ENCODE results near the gene ARPC1A.
A peak's percentile ranks its signal among the peaks of the same experiment; 100 is the strongest.

ARPC1A gene

DNA sequence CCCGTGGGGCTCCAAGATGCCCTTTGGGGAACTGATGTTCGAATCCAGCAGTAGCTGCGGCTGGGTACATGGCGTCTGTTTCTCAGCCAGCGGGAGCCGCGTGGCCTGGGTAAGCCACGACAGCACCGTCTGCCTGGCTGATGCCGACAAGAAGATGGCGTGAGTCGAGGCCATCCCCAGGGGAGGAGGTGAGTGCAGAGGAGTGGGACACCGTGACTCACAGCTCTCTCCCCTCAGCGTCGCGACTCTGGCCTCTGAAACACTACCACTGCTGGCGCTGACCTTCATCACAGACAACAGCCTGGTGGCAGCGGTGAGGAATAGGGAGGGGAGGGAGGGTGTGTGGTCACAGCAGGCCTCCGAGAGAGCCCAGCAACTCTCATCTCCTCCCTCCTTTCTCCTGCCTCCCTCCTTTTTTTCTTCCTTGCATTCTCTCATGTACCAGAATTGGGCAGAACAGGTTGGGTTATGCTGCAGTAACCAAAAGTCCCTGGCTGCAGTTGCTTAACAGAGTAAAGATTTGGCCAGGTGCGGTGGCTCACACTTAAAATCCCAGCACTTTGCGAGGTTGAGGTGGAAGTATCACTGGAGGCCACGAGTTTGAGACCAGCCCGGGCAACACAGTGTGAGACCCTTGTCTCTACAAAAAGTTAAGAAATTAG lies 65.4 kb downstream of the ARPC1A start:
- DNase-seq (ENCODE audit: low read depth): no peak

DNA sequence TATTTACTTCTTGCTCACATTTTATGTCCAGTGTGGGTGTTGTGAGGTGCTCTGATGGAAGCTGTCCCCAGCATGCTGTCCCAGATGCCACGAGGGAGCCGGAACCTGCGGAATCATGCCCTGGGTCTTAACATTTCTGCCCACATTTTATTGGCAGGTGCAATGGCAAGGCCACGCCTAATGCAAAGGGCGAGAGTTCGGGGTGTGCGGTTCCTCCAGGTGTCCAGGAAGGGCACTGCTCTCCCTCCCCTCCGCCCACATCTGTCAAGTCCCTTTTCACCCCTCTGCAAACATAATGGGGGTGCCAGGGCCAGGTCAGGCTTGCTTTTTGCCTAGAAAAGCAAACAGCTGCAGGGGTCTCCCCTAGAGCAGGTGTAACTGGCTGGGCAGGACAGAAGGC lies 66.3 kb downstream of the ARPC1A start:
- no peak for DNase-seq (ENCODE audit: low read depth)

DNA sequence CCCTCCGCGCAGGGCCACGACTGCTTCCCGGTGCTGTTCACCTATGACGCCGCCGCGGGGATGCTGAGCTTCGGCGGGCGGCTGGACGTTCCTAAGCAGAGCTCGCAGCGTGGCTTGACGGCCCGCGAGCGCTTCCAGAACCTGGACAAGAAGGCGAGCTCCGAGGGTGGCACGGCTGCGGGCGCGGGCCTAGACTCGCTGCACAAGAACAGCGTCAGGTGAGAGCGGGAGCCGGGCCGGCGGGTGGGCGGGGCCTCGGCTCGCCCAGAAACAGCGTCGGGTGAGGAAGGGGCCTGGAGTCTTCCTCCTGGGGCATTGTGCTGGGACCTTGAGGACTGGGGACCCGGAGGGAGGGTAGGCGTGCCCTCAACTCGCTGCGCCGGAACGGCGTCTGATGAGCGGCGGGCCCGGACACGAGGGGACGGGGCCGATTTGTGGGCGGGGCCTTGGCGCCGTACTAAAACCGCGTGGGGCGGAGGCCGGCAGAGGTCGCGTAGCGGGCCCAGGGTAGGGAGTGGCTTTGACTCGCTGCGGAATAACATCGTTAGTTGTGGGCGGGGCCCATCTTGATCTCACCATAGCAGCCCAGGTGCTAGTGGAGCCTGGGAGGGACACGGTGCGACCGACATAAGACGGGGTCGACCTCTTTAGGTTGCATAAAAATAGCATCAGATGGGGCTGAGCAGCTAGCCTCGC lies 67.1 kb downstream of the ARPC1A start:
- DNase-seq (ENCODE audit: low read depth): peak; percentile 78

DNA sequence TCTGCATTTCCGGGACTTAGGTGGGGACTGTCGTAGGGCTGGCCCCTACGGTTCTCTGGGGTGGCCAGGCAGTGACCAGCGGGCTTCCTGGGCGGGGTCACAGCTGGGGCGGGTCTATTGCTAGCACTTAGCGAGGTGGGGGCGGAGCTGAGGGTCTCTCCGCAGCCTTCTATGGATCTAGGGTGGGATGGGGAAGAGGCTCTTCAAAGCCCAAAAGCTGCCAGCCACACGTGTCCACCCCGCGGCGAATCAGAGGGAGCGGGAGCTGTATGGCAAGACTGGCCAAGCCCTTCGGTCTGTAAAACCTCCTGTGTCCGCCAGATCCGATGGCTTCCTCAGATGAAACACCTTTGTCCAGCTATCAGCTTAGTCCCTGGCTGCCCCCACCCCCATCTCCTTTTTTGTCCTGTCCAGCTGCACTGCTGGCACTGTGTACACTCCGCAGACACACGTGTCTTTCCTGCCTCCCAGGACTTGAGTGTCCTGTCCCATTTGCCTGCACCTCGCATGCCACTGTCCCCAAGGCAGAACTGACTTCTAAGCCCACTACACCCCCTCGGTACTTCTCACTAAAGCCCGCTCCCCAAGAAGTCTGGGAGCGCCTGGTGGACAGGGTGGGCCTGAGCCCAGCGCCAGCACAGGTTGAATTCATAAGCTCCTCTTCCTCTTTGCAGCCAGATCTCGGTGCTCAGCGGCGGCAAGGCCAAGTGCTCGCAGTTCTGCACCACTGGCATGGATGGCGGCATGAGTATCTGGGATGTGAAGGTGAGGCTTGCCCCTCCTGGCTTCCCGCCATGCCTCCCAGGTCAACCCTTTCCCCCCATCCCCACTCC lies 67.9 kb downstream of the ARPC1A start:
- no peak for DNase-seq (ENCODE audit: low read depth)

DNA sequence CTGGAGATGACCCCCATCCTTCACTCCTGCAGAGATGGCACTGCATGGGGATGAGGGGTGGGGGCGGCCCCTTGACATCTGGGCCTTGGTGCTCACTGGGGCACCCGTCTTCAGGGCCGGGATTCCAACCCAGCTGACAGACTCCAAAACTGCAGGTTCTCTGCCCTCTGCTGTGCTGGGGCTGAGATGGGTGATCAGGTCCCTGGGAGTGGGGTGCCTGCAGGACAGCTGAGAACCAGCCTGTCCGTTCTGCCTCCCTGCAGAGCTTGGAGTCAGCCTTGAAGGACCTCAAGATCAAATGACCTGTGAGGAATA lies 68.4 kb downstream of the ARPC1A start:
- DNase-seq (ENCODE audit: low read depth): no peak

DNA sequence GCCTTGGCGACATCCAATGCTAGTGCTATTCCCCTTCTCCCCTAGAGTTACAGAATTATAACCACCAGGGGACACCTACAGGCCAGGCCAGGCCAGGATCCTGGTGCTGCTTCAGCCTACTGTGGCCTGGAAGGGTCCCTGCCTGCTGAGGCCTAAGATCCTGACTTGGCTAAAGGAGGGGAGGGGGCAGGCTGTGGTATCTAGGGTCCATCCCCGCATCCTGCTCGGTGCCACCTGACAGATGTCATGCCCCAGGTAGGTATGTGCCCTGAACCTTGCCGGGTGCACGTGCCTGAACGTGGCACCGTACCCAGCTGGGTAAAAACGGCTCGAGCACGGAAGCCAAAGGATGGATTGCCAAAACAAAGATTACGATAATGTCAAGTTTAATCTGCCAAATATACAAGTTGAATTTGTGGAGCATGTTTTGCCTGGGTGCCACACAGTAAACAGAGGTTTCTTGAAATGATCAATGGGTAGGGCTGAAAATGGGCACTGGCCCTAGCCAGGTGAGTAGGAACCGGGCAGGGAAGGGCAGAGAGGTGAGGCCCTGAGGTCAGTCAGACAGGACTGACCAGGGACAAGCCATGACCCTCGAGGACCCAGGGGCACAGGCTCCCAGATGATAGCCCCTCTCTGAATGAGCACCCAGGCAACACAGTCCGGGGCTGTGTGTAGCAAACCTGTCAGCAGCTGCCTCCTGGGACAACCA lies 70.1 kb downstream of the ARPC1A start:
- DNase-seq (ENCODE audit: low read depth): no peak

DNA sequence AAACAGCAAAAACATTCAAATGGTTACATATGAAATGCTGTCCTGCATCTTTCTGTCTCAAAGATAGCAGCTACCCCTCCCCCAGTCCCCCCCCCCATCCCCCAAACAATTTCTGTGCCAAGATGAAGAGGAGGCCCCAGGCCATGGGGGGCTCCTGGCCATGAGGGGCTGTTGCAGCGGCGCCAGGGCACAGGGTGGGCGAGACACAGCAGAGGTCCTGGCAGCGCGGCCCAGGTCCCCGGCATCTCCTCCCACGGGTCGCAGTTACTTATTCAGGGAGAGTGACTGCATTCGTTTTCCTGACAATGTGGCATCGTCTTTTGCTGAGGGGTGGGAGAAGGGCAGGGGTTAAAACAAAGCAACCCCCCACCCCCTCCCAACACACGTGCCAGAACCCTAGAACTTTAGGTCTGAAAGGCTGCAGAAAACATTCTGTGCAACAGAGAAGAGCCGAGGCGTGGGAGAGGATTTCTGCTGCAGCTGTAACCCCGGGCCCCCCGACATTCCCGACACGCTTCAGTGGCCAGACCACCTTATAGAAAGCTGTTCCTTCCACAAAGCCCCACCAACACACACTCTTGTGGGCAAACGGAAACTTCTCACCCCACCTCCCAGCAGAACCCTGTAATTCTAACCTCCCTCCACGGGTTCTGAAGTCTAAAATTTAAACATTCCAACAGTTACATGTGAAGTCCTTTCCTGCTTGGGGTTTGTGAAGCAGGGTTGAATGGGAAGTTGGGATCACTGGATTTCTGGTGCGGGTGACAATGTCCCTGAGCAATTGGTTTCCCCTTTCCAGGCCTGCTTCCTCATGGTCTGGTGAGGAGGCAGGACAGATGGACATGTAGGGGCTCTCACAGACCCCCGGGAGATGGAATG lies 71.0 kb downstream of the ARPC1A start:
- DNase-seq (ENCODE audit: low read depth): no peak

DNA sequence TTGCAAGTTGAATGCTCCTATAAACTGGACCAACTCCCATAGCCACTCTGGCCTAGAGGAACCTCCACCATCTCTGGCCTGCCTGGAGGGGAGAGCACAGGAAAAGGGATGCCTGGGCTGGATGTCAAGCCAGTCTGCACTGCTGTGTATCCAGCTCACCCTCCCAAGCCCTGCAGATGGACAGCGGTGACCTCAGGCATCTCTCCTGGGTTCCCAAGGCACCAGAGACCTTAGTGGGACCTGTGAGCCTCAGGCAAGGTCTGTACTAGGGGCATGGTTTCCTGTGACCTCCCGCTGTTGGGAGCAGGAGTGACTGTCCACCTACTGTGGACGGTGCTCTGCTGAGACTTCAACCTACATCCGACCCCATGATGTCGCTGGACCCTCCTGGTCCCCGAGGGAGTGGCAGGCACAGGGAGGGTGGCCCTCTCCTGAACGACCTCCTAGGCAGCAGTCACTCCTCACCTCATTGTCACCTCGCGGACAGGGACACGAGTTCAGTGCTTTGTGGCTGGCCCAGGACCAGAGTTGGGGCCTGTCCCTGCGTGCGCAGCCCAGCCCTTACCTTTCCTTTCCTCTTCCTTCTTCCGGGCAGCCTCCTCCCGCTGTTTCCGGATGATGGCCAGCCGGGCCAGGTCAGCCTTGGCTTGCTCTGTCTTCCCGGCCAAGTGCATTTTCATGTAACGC lies 71.7 kb downstream of the ARPC1A start:
- no peak for DNase-seq (ENCODE audit: low read depth)

DNA sequence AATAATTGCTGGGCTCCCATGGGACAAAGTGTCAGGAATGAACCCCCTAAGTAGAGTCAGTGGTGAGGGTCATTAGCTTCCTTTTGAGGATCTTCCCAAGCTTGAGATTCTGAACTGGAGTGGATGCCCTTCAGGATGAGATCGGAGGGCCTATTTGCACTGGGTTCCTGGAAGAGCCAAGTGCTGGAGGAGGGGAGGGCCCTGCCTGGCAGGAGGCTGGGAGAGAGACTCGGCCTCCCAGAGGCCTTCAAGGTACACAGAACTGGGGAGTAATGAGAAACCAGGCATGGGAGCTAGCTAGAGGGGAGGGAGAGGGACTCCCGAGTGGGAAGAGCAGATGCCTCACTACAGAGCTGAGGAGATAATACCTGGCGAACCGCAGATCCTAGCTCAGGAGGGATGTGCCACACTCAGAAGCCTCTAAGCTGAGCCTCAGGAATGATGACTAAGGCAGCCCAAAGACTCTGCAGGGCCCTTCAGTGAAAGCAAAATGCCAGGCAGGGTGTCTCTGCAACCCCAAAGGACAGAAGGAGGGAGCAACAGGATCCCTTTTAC lies 73.3 kb downstream of the ARPC1A start:
- DNase-seq (ENCODE audit: low read depth): no peak

DNA sequence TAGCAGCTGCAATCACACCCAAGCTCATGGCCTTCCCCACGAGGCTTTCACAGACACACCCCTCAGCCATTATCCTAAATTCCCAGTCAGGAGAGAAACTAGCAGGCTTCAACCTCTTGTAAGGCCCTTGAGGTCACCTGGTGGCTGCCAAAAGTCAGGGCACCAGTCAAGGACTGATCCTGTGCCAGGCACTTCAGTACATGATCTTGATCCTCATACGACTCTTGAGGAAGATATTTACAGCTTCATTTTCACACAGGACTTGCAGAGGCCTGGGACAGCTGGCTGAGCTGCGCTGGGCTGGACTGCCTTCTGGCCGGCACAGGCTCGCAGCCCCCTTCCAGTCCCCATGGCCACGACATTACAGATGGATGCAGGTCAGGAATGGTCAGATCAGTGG lies 73.9 kb downstream of the ARPC1A start:
- no peak for DNase-seq (ENCODE audit: low read depth)

DNA sequence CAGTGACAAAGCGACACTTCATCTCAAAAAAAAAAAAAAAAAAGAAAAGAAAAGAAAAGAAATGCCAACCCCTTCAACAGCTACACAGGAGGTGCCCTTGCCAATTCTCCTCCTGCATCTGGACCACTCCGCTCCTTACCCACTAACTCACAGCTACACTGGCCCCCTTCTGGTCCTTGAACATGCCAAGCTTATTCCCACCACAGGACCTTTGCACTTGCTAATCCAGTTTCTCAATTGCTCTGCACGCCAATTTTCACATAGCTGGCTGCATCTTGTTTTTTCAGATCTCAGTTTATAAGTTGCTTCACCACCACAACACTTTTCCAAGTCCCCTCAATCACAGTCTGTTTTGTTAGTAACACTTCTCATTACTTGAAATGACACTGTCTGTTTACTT lies 77.2 kb downstream of the ARPC1A start:
- no peak for DNase-seq (ENCODE audit: low read depth)

DNA sequence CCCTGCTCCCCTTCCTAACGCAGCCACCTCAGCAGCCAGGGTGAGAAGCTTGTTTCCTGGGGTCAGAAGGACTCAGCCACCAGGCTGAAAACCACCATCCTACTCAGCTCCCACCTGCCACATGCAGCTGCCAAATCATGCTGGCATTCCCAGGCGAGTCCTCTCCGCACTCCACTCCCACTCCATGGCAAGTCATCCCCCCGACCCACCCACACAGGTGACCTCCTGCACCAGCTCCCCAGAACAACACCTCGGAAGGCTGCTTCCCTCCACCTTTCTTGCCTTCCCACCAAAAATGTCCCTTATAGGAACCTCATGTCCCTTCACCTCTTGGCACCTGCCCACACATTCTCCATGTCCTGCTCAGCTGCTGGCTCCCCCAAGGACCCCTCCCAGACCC lies 78.1 kb downstream of the ARPC1A start:
- DNase-seq (ENCODE audit: low read depth): no peak

DNA sequence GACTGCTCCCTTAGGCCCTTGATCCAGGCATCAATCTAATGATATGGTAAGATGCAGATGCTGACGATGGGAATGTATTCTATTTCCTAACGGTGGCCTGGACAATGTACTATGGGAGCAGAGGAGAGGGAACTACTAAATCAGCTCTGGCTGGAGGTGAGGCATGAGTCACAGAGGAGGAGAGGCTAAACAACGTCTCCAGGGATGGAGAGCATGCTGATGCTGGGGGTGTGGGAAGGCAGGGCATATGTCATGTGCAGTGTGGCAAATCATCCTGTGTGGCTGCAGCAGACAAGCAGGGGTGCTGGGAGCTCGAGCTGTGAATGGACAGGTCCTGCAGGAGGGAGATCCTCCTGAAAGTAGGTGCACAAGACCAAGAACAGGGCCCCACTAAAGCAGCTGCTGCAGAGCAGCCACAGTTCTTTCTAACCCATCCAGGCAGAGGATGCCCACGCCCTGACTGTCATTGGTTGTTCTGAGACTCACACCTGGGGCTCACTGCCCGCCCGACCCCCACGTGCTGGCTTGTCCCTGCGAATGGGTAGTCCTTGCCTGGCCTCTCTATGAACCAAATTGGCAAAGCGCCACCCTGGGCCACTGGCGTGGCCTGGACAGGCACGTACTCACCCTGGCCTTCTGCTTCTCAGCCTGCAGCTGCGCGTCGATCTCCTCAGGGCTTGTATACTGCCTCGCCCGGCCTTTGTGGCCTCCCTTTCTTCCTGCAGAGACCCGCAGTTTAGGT lies 78.7 kb downstream of the ARPC1A start:
- no peak for DNase-seq (ENCODE audit: low read depth)

DNA sequence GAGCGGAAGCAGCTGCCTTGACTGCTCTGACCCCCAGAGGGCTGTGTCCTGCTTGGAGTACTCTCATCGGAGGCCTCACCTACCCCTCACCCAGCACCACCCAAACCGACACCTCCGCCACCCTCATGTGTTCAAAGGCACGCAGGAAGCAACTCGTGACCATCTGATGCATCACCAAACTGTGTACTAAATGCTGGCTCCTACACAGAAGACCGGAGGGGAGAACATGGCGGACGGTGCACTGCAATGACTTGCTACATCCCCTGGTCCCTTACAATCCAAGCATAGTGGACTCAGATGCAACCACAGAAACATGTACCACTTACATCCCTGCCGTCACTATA lies 79.3 kb downstream of the ARPC1A start:
- DNase-seq (ENCODE audit: low read depth): no peak

DNA sequence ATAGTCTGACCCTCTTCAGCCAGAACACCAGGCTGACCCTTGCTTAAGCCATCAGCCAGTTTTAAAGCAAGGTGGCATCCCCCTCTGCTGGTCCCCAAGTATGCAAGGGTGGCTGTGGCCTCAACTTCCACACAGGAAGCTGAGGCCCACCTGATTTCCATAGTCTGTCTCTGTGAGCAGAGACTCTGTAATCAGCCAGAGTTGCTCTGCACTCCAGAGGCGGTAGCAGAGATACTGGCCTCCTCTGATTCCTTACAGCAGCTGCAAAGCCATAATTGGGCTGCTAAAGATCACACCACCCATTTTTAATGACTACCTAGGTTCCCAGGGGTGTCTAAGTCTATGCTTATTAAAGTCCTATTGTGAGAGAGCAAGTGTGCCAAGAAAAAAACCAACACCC lies 80.9 kb downstream of the ARPC1A start:
- no peak for DNase-seq (ENCODE audit: low read depth)

DNA sequence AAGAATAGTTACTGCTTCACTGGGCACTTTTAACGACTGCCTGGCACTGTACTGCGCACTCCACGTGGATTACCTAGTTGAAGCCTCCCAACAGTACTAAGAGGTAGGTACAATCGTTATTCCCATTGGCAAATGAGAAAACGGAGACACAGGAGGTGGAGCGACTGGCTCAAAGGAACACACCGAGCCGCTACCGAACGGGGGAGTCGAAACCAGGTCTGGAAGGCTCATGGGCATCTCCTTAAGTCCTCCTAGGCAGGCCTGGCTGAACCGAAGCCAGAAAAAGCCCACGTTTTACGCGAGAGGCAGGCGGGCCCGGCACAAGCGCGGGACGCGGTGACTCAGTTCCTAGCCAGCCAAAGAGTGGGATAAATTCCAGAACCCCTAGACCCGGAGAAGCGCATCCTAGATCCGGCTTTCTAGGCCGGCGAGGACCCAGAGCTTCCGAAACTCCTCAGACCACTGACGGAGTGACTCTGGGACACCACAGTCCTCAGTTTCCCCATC lies 82.2 kb downstream of the ARPC1A start:
- DNase-seq (ENCODE audit: low read depth): peak; percentile 21

DNA sequence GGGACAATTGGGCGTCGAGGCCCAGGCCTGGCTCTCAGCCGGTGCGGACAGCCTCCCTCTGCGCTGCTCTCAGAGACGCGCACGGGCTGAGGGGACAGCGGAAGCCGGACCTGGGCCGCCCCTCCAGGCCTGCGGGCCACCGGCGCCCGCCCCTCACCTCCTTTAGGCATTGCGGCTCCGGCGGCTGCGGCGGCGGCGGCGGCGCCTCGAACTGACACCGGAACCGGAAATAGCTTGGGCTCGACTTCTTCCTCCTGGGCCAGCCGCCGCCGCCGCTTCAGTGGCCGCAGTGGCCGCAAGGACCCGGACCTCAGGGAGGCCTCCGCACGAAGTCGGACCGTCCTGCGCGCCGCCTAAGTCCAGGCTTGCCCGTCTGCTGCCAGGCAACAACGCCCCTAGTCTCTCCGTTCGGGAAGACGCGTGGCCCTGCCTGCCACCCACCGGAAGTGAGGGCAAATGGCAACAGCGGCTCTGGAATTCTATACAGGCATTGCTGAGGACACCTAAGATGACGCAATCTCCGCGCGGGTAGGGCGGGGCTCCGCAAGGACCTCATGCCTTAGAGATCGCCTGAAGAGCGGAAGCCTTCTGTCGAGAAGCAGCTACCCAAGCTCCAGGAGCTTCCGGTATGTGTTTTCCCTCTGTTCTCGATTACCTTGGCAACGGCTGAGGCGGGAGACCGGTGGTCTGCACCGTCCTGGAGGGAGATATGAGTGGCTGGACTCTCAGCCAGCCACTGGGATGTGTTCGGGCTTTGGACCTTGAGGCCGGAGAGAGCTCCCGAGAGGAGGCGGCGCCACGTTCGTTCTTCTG lies 82.9 kb downstream of the ARPC1A start, which contains the start of the genes BUD31 and PDAP1:
Gene BUD31, plus strand, starts transcription at position 591 of the 813 bp plus-strand sequence. CDS start 2,124 bp downstream, outside the sequence.
Gene PDAP1, minus strand, starts transcription at position 219 of the 813 bp plus-strand sequence. Its CDS starts 49 bp downstream, at position 170.
- peak; percentile 92 for DNase-seq (ENCODE audit: low read depth)

DNA sequence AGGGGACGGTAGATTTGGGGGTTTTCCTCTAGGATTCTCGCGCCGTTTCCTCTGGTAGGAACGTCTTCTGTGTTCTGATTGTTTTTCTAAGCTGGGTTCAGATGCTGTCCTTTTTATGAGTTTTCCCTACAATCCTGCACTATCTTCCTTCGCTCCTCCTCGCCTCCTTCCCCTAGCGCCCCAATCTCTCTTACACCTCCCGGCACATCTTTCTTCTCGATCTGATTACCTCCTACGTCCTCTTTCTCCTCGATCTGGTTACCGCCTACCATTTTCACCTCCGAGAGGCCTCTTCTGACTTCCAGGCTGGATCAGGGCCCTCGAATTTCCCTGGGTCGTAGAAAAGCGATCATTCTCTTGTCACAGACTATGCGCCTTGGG lies 83.5 kb downstream of the ARPC1A start:
- DNase-seq (ENCODE audit: low read depth): no peak

DNA sequence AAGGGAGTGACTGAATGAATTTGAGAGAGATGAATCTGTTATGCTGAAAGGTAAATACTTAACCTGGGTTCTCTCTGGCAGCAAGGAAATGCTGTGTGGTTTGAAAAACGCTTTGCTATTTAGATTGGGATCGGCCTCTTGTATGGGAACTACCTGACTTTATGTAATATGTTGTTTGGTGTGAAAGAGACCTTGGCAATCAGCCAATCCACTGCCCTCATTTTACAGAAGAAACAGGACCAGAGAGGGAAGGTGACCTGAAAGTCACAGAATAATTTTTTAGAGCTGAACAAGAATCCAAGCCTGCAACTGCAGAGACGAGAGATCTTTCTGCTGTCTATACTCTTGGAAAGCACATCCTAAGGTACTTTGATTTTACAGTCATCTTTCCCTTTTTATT lies 84.1 kb downstream of the ARPC1A start:
- DNase-seq (ENCODE audit: low read depth): no peak
